Measurements from ENCODE around the gene ATP2C2.

- TF ChIP-seq CTCF (conservative IDR thresholded peaks at IDR 0.05; ENCODE audit: low read depth in 2 of 2) (no peak), REST (IDR thresholded peaks at IDR 0.05; ENCODE audit: unreplicated experiment) (no peak), POLR2AphosphoS5 (IDR thresholded peaks at IDR 0.05; ENCODE audit: low read depth) (no peak), JUNB (IDR thresholded peaks at IDR 0.05; ENCODE audit: unreplicated experiment) (no peak), EZH2phosphoT487 (IDR thresholded peaks at IDR 0.05; ENCODE audit: unreplicated experiment) (no peak), EZH2 (IDR thresholded peaks at IDR 0.05; ENCODE audit: low read depth, unreplicated experiment) (no peak), CREB1 (CRISPR knock-in tag; IDR thresholded peaks at IDR 0.05; ENCODE audit: low read depth) (no peak)
These were observed 53.0 kb downstream of the ATP2C2 start for GRCh38 chr16:84421081-84421937.
